Thoracic aorta (tissue), 2 donors: ENCODE data around the gene SLC22A4. TPM values are rescaled to one million over a fixed set of nuclear protein-coding genes. Genes with fewer than 3 reads are reported as not detected.

Experiments
- ATAC-seq: fragments of 150-250 bp; one replicate; pipeline ENCODE4 v1.8.0; 2017; ENCODE audit warnings: low read depth; ENCODE audit not compliant: insufficient number of reproducible peaks, low FRiP score
- DNase-seq: peaks from one replicate; pipeline ENCODE4 v3.0.0-alpha.2; 2020; ENCODE audit warnings: low spot score
- H3K27ac ChIP-seq, 2 donors: fragments of 200-600 bp; sonication (generic); 1 replicate in 1 of 2; 2 replicates in 1 of 2; pipeline ENCODE4 v1.5.1; 2016; ENCODE audit warnings: mild to moderate bottlenecking in 2 of 2, moderate library complexity in 2 of 2
- H3K27me3 ChIP-seq: fragments of 200-600 bp; sonication (generic); replicated peaks from 2 replicates; pipeline ENCODE4 v1.6.0; 2016; ENCODE audit warnings: mild to moderate bottlenecking; ENCODE audit not compliant: insufficient read depth
- H3K36me3 ChIP-seq: fragments of 200-600 bp; sonication (generic); one replicate; pipeline ENCODE4 v1.5.1; 2016
- H3K4me1 ChIP-seq, 2 donors: fragments of 200-600 bp; sonication (generic); 1 replicate in 1 of 2; 2 replicates in 1 of 2; pipeline versions ENCODE4 v1.5.1 to v1.6.0; 2016; ENCODE audit warnings: low read depth in 2 of 2, mild to moderate bottlenecking in 1 of 2; ENCODE audit not compliant: control insufficient read depth in 1 of 2
- H3K4me3 ChIP-seq: fragments of 200-600 bp; sonication (generic); 2 replicates; pipeline ENCODE4 v1.5.1; 2016; ENCODE audit warnings: mild to moderate bottlenecking
- H3K9me3 ChIP-seq: fragments of 200-600 bp; sonication (generic); 2 replicates; pipeline ENCODE4 v1.5.1; 2016
- CTCF ChIP-seq: fragments of 200-600 bp; sonication (generic); IDR thresholded peaks from one replicate; pipeline ENCODE4 v1.5.1; 2019; ENCODE audit warnings: antibody characterized with exemption
- total RNA-seq, 2 donors: library from RNA; depleted of rRNA; stranded (reverse); fragments of >200 nt; gene quantifications; one replicate each; pipeline versions ENCODE4 v1.1.0 to v1.2.3, GENCODE V29; 2016

Gene SLC22A4
- total RNA-seq, 2 donors from 2014 or later, result 0.14 to 2.1 TPM

GRCh38 chr5:132274050-132274792, 20.0 kb upstream of the SLC22A4 start:
- ATAC-seq (no peak), DNase-seq (no peak)
- H3K9me3 ChIP-seq, result no peaks in the 10 kb centered on the region

GRCh38 chr5:132275367-132276220, 18.6 kb upstream of the SLC22A4 start:
- Histone ChIP-seq H3K27ac (no peak overlapping the region), H3K4me3 (no peak overlapping the region), H3K9me3 (no peaks in the 10 kb centered on the region), H3K36me3 (peaks cover 16% of the 10 kb centered on the region), H3K27me3 (no peaks in the 10 kb centered on the region), H3K4me1 (no peaks in the 10 kb centered on the region)
- ATAC-seq (no peak), DNase-seq (no peak)
- no peak for TF ChIP-seq CTCF

More at GRCh38 chr5:132274050-132274792, 20.0 kb upstream of the SLC22A4 start:
- no peak for TF ChIP-seq CTCF
- H3K36me3 ChIP-seq, result peaks cover 17% of the 10 kb centered on the region
- no peaks in the 10 kb centered on the region for H3K27me3 ChIP-seq
- no peak overlapping the region for H3K27ac ChIP-seq
- no peak overlapping the region for H3K4me3 ChIP-seq
- H3K4me1 ChIP-seq, result no peaks in the 10 kb centered on the region

- Histone ChIP-seq H3K9me3 (no peaks in the 10 kb centered on the region), H3K27ac (no peak overlapping the region), H3K36me3 (peaks cover 1% of the 10 kb centered on the region), H3K4me3 (no peak overlapping the region), H3K27me3 (no peaks in the 10 kb centered on the region), H3K4me1 (no peaks in the 10 kb centered on the region)
- DNase-seq (no peak), ATAC-seq (no peak)
- TF ChIP-seq CTCF, result no peak
Measured at GRCh38 chr5:132277256-132277655, 16.9 kb upstream of the SLC22A4 start.

GRCh38 chr5:132277971-132278853, 16.0 kb upstream of the SLC22A4 start:
- DNase-seq, result no peak
- Histone ChIP-seq H3K27ac (no peak overlapping the region), H3K9me3 (no peaks in the 10 kb centered on the region), H3K36me3 (no peaks in the 10 kb centered on the region), H3K4me3 (no peak overlapping the region), H3K27me3 (no peaks in the 10 kb centered on the region), H3K4me1 (no peaks in the 10 kb centered on the region)
- TF ChIP-seq CTCF, result no peak
- no peak for ATAC-seq
